SK-N-MC (cell line): Measurements from ENCODE around the gene SLC30A9.
A peak's percentile ranks its signal among the peaks of the same experiment; 100 is the strongest.

Source experiments
- DNase-seq: peaks from one replicate; pipeline ENCODE4 v3.0.0-alpha.2; 2011; ENCODE audit warnings: low read depth, low spot score
- H3K27ac ChIP-seq: fragments of 200-600 bp; sonication (generic); 2 replicates; pipeline ENCODE4 v1.5.1; 2016; ENCODE audit warnings: mixed run types
- H3K36me3 ChIP-seq: fragments of 200-600 bp; sonication (generic); 2 replicates; pipeline ENCODE4 v1.6.1; 2017; ENCODE audit warnings: antibody characterized with exemption, low read length, mixed read lengths; ENCODE audit not compliant: insufficient read depth
- H3K4me3 ChIP-seq: fragments of 200-600 bp; sonication (generic); 2 replicates; pipeline ENCODE4 v1.5.1; 2016
- H3K9ac ChIP-seq: fragments of 200-600 bp; sonication (generic); 2 replicates; pipeline ENCODE4 v1.8.0; 2017; ENCODE audit warnings: mixed run types, mixed read lengths; ENCODE audit not compliant: insufficient read length
- H3K9me3 ChIP-seq: fragments of 200-600 bp; sonication (generic); 2 replicates; pipeline ENCODE4 v1.6.1; 2017; ENCODE audit warnings: low read depth, mild to moderate bottlenecking, antibody characterized with exemption, low read length, moderate library complexity, mixed read lengths
- EZH2 ChIP-seq: fragments of 200-600 bp; sonication (generic); IDR thresholded peaks from one replicate; pipeline ENCODE4 v1.6.1; 2017; ENCODE audit warnings: antibody characterized with exemption
- FOXP2 ChIP-seq: optimal IDR thresholded peaks from 2 replicates; pipeline ENCODE3; 2011; ENCODE audit warnings: mild to moderate bottlenecking, moderate library complexity; ENCODE audit not compliant: insufficient read depth; ENCODE audit errors: extremely low read length, control extremely low read depth
- POLR2AphosphoS5 ChIP-seq: IDR thresholded peaks from 2 replicates; pipeline ENCODE4 v1.6.1; 2012; ENCODE audit warnings: mild to moderate bottlenecking, low read depth, low read length, borderline replicate concordance

The SLC30A9 gene

GRCh38 chr4:42101446-42101975 lies 111.2 kb downstream of the SLC30A9 start:
- no peak for TF ChIP-seq POLR2AphosphoS5
- TF ChIP-seq FOXP2 = no peak
- TF ChIP-seq EZH2 = no peak
- Histone ChIP-seq H3K36me3 (no peaks in the 10 kb centered on the region), H3K9ac (no peak overlapping the region), H3K27ac (no peak overlapping the region), H3K9me3 (no peaks in the 10 kb centered on the region), H3K4me3 (no peak overlapping the region)
- DNase-seq = no peak

- Histone ChIP-seq H3K4me3 (no peak overlapping the region), H3K36me3 (no peaks in the 10 kb centered on the region), H3K27ac (no peak overlapping the region), H3K9ac (no peak overlapping the region), H3K9me3 (no peaks in the 10 kb centered on the region)
- TF ChIP-seq EZH2 = no peak
- TF ChIP-seq POLR2AphosphoS5 = no peak
- no peak for TF ChIP-seq FOXP2
- peak; percentile 10 for DNase-seq
Measured at GRCh38 chr4:42104521-42104920, 114.2 kb downstream of the SLC30A9 start.

- DNase-seq = no peak
- TF ChIP-seq EZH2 (no peak), POLR2AphosphoS5 (no peak)
- no peaks in the 10 kb centered on the region for H3K36me3 ChIP-seq
- no peak overlapping the region for H3K27ac ChIP-seq
- H3K9ac ChIP-seq = no peak overlapping the region
- H3K9me3 ChIP-seq = no peaks in the 10 kb centered on the region
- no peak overlapping the region for H3K4me3 ChIP-seq
Measured at GRCh38 chr4:42112846-42113245, 122.5 kb downstream of the SLC30A9 start.

GRCh38 chr4:42119886-42120285 lies 129.6 kb downstream of the SLC30A9 start:
- no peak for DNase-seq
- Histone ChIP-seq H3K36me3 (no peaks in the 10 kb centered on the region), H3K4me3 (no peak overlapping the region), H3K27ac (no peak overlapping the region), H3K9me3 (no peaks in the 10 kb centered on the region), H3K9ac (no peak overlapping the region)
- no peak for TF ChIP-seq FOXP2
- TF ChIP-seq EZH2 = no peak
- TF ChIP-seq POLR2AphosphoS5 = no peak

- H3K9ac ChIP-seq = no peak overlapping the region
- no peak for DNase-seq
- H3K36me3 ChIP-seq = no peaks in the 10 kb centered on the region
- no peak overlapping the region for H3K4me3 ChIP-seq
- no peak overlapping the region for H3K27ac ChIP-seq
- TF ChIP-seq EZH2 = no peak
- no peak for TF ChIP-seq FOXP2
- no peak for TF ChIP-seq POLR2AphosphoS5
- no peaks in the 10 kb centered on the region for H3K9me3 ChIP-seq
Measured at GRCh38 chr4:42122237-42122636, 131.9 kb downstream of the SLC30A9 start.

GRCh38 chr4:42123071-42123644 lies 132.8 kb downstream of the SLC30A9 start:
- H3K27ac ChIP-seq = no peak overlapping the region
- DNase-seq = no peak

GRCh38 chr4:42132099-42132498 lies 141.8 kb downstream of the SLC30A9 start:
- no peak for DNase-seq
- Histone ChIP-seq H3K27ac (no peak overlapping the region), H3K4me3 (no peak overlapping the region)

More at GRCh38 chr4:42123071-42123644, 132.8 kb downstream of the SLC30A9 start:
- H3K4me3 ChIP-seq = no peak overlapping the region
- no peaks in the 10 kb centered on the region for H3K36me3 ChIP-seq
- no peak overlapping the region for H3K9ac ChIP-seq
- TF ChIP-seq FOXP2 = no peak
- H3K9me3 ChIP-seq = no peaks in the 10 kb centered on the region

GRCh38 chr4:42133006-42133405 lies 142.7 kb downstream of the SLC30A9 start:
- TF ChIP-seq POLR2AphosphoS5 = no peak
- no peak for TF ChIP-seq FOXP2
- TF ChIP-seq EZH2 = no peak
- no peak for DNase-seq

More at GRCh38 chr4:42132099-42132498, 141.8 kb downstream of the SLC30A9 start:
- H3K9ac ChIP-seq = no peak overlapping the region
- TF ChIP-seq POLR2AphosphoS5 = no peak
- no peak for TF ChIP-seq EZH2
- no peak for TF ChIP-seq FOXP2
- no peaks in the 10 kb centered on the region for H3K9me3 ChIP-seq
- H3K36me3 ChIP-seq = no peaks in the 10 kb centered on the region

GRCh38 chr4:42136371-42136770 lies 146.0 kb downstream of the SLC30A9 start:
- DNase-seq = no peak
- Histone ChIP-seq H3K4me3 (no peak overlapping the region), H3K36me3 (no peaks in the 10 kb centered on the region), H3K9ac (no peak overlapping the region), H3K27ac (no peak overlapping the region), H3K9me3 (no peaks in the 10 kb centered on the region)
- TF ChIP-seq FOXP2 = no peak
- TF ChIP-seq EZH2 = no peak
- TF ChIP-seq POLR2AphosphoS5 = no peak

More at GRCh38 chr4:42133006-42133405, 142.7 kb downstream of the SLC30A9 start:
- Histone ChIP-seq H3K27ac (no peak overlapping the region), H3K9me3 (no peaks in the 10 kb centered on the region), H3K36me3 (no peaks in the 10 kb centered on the region), H3K4me3 (no peak overlapping the region), H3K9ac (no peak overlapping the region)
